ENCODE results near the gene LPAR1. TPM values are rescaled to one million over a fixed set of nuclear protein-coding genes. Genes with fewer than 3 reads are reported as not detected.

LPAR1 gene
- total and polyA plus RNA-seq, 2 donors (not counting 1 experiment from before 2014, with no cell fraction given): 0.06 TPM; not detected in 1

DNA sequence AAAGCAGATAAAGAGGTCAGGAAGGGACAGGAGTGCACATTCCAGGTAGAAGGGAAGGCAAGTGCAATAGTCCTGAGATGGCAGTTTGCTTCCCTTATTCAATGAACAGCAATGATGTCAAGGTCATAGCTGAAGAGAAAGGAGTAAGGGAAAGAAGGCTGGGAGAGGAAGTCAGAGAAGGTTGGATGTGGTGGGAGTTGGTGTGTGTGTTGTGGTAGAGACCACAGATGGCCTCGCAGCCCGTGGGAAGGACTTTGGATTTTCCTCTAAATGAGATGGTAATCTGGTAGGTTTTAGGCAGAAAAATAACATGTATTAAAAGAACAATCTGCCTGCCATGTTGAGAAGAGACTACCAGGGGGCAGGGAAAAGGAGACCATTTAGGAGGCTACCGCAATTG, 25.1 kb upstream of the LPAR1 start:
- no peaks in the 10 kb centered on the region for H3K79me2 ChIP-seq (ENCODE audit: control insufficient read depth, insufficient read depth, low read length)
- no peaks in the 10 kb centered on the region for H3K9me3 ChIP-seq (ENCODE audit: control extremely low read depth in 1 of 3, control insufficient read depth in 2 of 3, insufficient read depth in 1 of 3, low read length in 2 of 3)
- no peak for TF ChIP-seq EZH2 (IDR thresholded peaks at IDR 0.05; ENCODE audit: borderline replicate concordance, insufficient read depth, low read depth, low read length, poor library complexity, severe bottlenecking)
- TF ChIP-seq, protein P1, sequence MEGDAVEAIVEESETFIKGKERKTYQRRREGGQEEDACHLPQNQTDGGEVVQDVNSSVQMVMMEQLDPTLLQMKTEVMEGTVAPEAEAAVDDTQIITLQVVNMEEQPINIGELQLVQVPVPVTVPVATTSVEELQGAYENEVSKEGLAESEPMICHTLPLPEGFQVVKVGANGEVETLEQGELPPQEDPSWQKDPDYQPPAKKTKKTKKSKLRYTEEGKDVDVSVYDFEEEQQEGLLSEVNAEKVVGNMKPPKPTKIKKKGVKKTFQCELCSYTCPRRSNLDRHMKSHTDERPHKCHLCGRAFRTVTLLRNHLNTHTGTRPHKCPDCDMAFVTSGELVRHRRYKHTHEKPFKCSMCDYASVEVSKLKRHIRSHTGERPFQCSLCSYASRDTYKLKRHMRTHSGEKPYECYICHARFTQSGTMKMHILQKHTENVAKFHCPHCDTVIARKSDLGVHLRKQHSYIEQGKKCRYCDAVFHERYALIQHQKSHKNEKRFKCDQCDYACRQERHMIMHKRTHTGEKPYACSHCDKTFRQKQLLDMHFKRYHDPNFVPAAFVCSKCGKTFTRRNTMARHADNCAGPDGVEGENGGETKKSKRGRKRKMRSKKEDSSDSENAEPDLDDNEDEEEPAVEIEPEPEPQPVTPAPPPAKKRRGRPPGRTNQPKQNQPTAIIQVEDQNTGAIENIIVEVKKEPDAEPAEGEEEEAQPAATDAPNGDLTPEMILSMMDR (IDR thresholded peaks at IDR 0.05): no peak
- no peak overlapping the region for H2AFZ ChIP-seq (ENCODE audit: insufficient read depth, low read depth, low read length, poor library complexity, severe bottlenecking)
- H3K4me2 ChIP-seq (replicated peaks; ENCODE audit: low read depth, low read length, poor library complexity, severe bottlenecking): no peak overlapping the region
- Mint-ChIP-seq H3K4me3 (no peak overlapping the region), H3K4me1 (no peaks in the 10 kb centered on the region), H3K9me3 (ENCODE audit: insufficient read depth) (no peaks in the 10 kb centered on the region), H3K27me3 (peaks cover 3% of the 10 kb centered on the region), H3K27ac (no peak overlapping the region)
- 100% methylated on average over 2 of the region's 3 CpGs for WGBS (ENCODE audit: insufficient coverage)
- DNase-seq: no peak
- no peaks in the 10 kb centered on the region for H4K20me1 ChIP-seq (ENCODE audit: control insufficient read depth, insufficient read depth, low read length, poor library complexity, severe bottlenecking)
- ChIA-PET CTCF (no interaction called here), POLR2A (no interaction called here)
- H3K4me3 ChIP-seq (ENCODE audit: control extremely low read depth in 1 of 5, extremely low read depth in 1 of 5, insufficient read depth in 1 of 5, low read depth in 2 of 5, low read length in 4 of 5): no peak overlapping the region
- H3K9ac ChIP-seq (ENCODE audit: low read length): no peak overlapping the region
- H3K4me1 ChIP-seq (ENCODE audit: control insufficient read depth in 2 of 2, insufficient read depth in 2 of 2, low read length in 2 of 2): no peaks in the 10 kb centered on the region
- no peak overlapping the region for H3K27ac ChIP-seq (ENCODE audit: low read length in 2 of 2)
- H3K27me3 ChIP-seq (replicated peaks in 1 of 4; ENCODE audit: control extremely low read depth in 1 of 4, control insufficient read depth in 3 of 4, insufficient read depth in 4 of 4, low read length in 3 of 4): no peaks in the 10 kb centered on the region
- no peaks in the 10 kb centered on the region for H3K36me3 ChIP-seq (replicated peaks in 1 of 2; ENCODE audit: control extremely low read depth in 1 of 2, control insufficient read depth in 1 of 2, extremely low read depth in 1 of 2, insufficient read depth in 2 of 2, low read length in 1 of 2)
- intact Hi-C loops (cut with micrococcal nuclease): no loop called here
- ATAC-seq (ENCODE audit: low read depth): no peak

DNA sequence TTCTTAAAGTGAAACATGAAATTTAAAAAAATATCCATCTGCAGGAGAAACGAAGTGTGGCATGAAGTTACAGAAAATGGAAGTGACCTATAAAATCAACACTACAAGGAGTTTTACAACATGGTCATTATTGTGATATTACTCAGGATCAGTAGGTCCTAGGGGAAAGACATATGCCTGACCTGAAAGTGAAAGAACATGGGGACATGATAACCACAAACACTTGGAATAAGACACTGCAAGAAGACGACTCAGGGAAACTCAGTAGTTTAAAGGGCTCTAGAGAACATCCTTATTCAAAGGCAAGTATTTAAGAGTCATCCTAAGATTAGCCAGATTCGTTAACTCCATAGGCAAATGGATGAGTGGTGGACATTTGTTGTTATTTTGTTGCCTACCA, 19.9 kb upstream of the LPAR1 start:
- no peak for DNase-seq
- Histone ChIP-seq H4K20me1 (ENCODE audit: control insufficient read depth, insufficient read depth, low read length, poor library complexity, severe bottlenecking) (no peaks in the 10 kb centered on the region), H3K4me1 (ENCODE audit: control insufficient read depth in 2 of 2, insufficient read depth in 2 of 2, low read length in 2 of 2) (no peaks in the 10 kb centered on the region), H3K27me3 (replicated peaks in 1 of 4; ENCODE audit: control extremely low read depth in 1 of 4, control insufficient read depth in 3 of 4, insufficient read depth in 4 of 4, low read length in 3 of 4) (no peaks in the 10 kb centered on the region), H3K79me2 (ENCODE audit: control insufficient read depth, insufficient read depth, low read length) (no peaks in the 10 kb centered on the region), H3K36me3 (replicated peaks in 1 of 2; ENCODE audit: control extremely low read depth in 1 of 2, control insufficient read depth in 1 of 2, extremely low read depth in 1 of 2, insufficient read depth in 2 of 2, low read length in 1 of 2) (no peaks in the 10 kb centered on the region), H3K27ac (ENCODE audit: low read length in 2 of 2) (no peak overlapping the region), H3K4me2 (replicated peaks; ENCODE audit: low read depth, low read length, poor library complexity, severe bottlenecking) (no peak overlapping the region), H3K9me3 (ENCODE audit: control extremely low read depth in 1 of 3, control insufficient read depth in 2 of 3, insufficient read depth in 1 of 3, low read length in 2 of 3) (no peaks in the 10 kb centered on the region), H2AFZ (ENCODE audit: insufficient read depth, low read depth, low read length, poor library complexity, severe bottlenecking) (no peak overlapping the region), H3K4me3 (ENCODE audit: control extremely low read depth in 1 of 5, extremely low read depth in 1 of 5, insufficient read depth in 1 of 5, low read depth in 2 of 5, low read length in 4 of 5) (no peak overlapping the region), H3K9ac (ENCODE audit: low read length) (no peak overlapping the region)
- ATAC-seq (ENCODE audit: low read depth): no peak
- Mint-ChIP-seq H3K4me3 (no peak overlapping the region), H3K9me3 (ENCODE audit: insufficient read depth) (peaks cover 2% of the 10 kb centered on the region), H3K4me1 (no peaks in the 10 kb centered on the region), H3K27me3 (peaks cover 11% of the 10 kb centered on the region), H3K27ac (no peak overlapping the region)
- no CpG with 5 or more reads among the region's 3 CpGs for WGBS (ENCODE audit: insufficient coverage)
- intact Hi-C loops (cut with micrococcal nuclease): no loop called here
- ChIA-PET CTCF (no interaction called here), POLR2A (no interaction called here)
- TF ChIP-seq, protein P1 (IDR thresholded peaks at IDR 0.05): no peak
- TF ChIP-seq EZH2 (IDR thresholded peaks at IDR 0.05; ENCODE audit: borderline replicate concordance, insufficient read depth, low read depth, low read length, poor library complexity, severe bottlenecking): no peak

Measured in B cell (primary cell).